WERI-Rb-1 (cell line): ENCODE data around the gene OSBPL6.
"Not testable (repeated sequence)": the region's sequence is repeated elsewhere in the genome, so short reads cannot be mapped to it uniquely, and the experiment has no call there.

Experiments used
- DNase-seq: peaks from one replicate; pipeline ENCODE4 v3.0.0-alpha.2; 2020
- H3K27ac ChIP-seq: fragments of 250-450 bp; sonication (Bioruptor Pico); 2 replicates; pipeline ENCODE4 v1.5.1; 2020; ENCODE audit warnings: mild to moderate bottlenecking, moderate library complexity
- H3K27me3 ChIP-seq: fragments of 250-450 bp; sonication (Bioruptor Pico); 2 replicates; pipeline ENCODE4 v1.5.1; 2021; ENCODE audit warnings: mild to moderate bottlenecking, low read depth, moderate library complexity; ENCODE audit not compliant: insufficient read depth, severe bottlenecking
- H3K36me3 ChIP-seq: fragments of 250-450 bp; sonication (Bioruptor Pico); 2 replicates; pipeline ENCODE4 v1.5.1; 2020; ENCODE audit warnings: mild to moderate bottlenecking, moderate library complexity
- H3K4me3 ChIP-seq: 2 replicates; pipeline ENCODE4 v1.5.1; 2011; ENCODE audit warnings: low read depth, mild to moderate bottlenecking, control low read depth, low read length
- H3K9me3 ChIP-seq: fragments of 250-450 bp; sonication (Bioruptor Pico); 2 replicates; pipeline ENCODE4 v1.5.1; 2021; ENCODE audit warnings: mild to moderate bottlenecking, moderate library complexity; ENCODE audit not compliant: severe bottlenecking
- CTCF ChIP-seq: IDR thresholded peaks from 2 replicates; pipeline ENCODE4 v1.5.1; 2011; ENCODE audit warnings: low read depth, mild to moderate bottlenecking, control low read depth, inconsistent platforms, low read length

OSBPL6 gene

GRCh38 chr2:178401994-178402437 lies 207.7 kb downstream of the OSBPL6 start:
- peaks cover 2% of the 10 kb centered on the region for H3K9me3 ChIP-seq
- no peak for DNase-seq
- H3K4me3 ChIP-seq, result no peak overlapping the region
- H3K36me3 ChIP-seq, result no peaks in the 10 kb centered on the region; the same call in 1 of the 2 replicates
- no peak overlapping the region for H3K27ac ChIP-seq
- H3K27me3 ChIP-seq, result no peaks in the 10 kb centered on the region
- no peak for TF ChIP-seq CTCF

GRCh38 chr2:178403671-178404306 lies 209.5 kb downstream of the OSBPL6 start:
- DNase-seq, result no peak
- Histone ChIP-seq H3K27me3 (no peaks in the 10 kb centered on the region), H3K9me3 (peaks cover 2% of the 10 kb centered on the region), H3K27ac (no peak overlapping the region), H3K4me3 (no peak overlapping the region), H3K36me3 (no peaks in the 10 kb centered on the region)
- TF ChIP-seq CTCF, result no peak

DNA sequence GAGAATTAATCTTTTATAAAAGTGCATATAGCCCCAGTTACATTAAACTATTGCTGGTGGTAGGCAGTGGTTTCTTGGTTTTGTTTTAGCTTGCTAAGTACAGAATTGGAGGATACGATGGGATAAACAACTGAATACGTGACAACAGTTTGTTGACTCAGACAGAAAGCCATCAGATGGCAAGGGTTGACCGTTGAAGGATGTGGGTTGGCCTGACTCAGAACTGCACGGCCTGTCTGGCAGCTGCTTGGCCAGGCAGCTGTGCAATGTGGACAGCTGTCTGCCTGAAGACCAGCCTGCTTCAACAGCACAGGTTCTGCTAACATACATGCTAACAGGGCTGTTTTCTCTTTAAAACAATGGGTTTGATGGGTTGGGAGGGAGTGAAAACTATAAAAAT lies 210.1 kb downstream of the OSBPL6 start:
- peaks cover 2% of the 10 kb centered on the region for H3K9me3 ChIP-seq
- no peak for TF ChIP-seq CTCF
- no peak overlapping the region for H3K27ac ChIP-seq
- H3K27me3 ChIP-seq, result no peaks in the 10 kb centered on the region
- no peak overlapping the region for H3K4me3 ChIP-seq
- no peaks in the 10 kb centered on the region for H3K36me3 ChIP-seq
- no peak for DNase-seq

DNA sequence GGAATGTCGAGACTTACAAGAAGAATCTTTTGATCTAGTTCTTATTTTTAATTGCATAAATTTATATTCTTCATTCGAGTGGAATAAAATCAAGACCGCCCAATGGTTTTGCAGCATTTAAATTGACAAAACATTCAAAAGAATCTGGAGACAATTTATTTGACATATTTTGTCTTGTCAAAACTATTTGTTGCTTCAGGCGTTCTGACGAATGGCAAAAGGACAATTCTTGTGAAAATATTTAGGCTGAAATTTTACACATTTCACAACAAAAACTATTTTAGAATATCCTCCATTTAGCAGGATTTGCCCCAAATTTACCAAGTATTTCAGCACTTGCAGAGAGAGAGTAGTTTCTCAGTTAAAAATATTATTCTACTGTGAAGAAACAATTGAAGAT lies 214.9 kb downstream of the OSBPL6 start:
- no peak for TF ChIP-seq CTCF
- Histone ChIP-seq H3K27ac (no peak overlapping the region), H3K36me3 (no peaks in the 10 kb centered on the region), H3K27me3 (no peaks in the 10 kb centered on the region), H3K9me3 (no peaks in the 10 kb centered on the region), H3K4me3 (no peak overlapping the region)
- no peak for DNase-seq

GRCh38 chr2:178412047-178412446 lies 217.7 kb downstream of the OSBPL6 start:
- TF ChIP-seq CTCF, result no peak
- H3K4me3 ChIP-seq, result no peak overlapping the region
- H3K27ac ChIP-seq, result no peak overlapping the region
- no peaks in the 10 kb centered on the region for H3K36me3 ChIP-seq
- DNase-seq, result no peak
- no peaks in the 10 kb centered on the region for H3K9me3 ChIP-seq
- H3K27me3 ChIP-seq, result no peaks in the 10 kb centered on the region

- not testable (repeated sequence) for H3K9me3 ChIP-seq, H3K4me3 ChIP-seq, DNase-seq, H3K27me3 ChIP-seq, H3K27ac ChIP-seq, H3K36me3 ChIP-seq
These were observed 218.1 kb downstream of the OSBPL6 start for GRCh38 chr2:178412453-178412852.
